HFF-Myc (cell line): ENCODE results near the gene RAD51B.

Experiments
- DNase-seq: peaks from one replicate; pipeline ENCODE4 v3.0.0-alpha.2; 2011; ENCODE audit warnings: low read depth; ENCODE audit errors: extremely low read depth
- H3K4me3 ChIP-seq: replicated peaks from 2 replicates; pipeline ENCODE4 v1.5.1; 2011; ENCODE audit warnings: low read depth, mild to moderate bottlenecking, control low read depth, low read length
- TF ChIP-seq, protein P1 (sequence below): IDR thresholded peaks from 2 replicates; pipeline ENCODE4 v1.5.1; 2012; ENCODE audit warnings: mild to moderate bottlenecking, low read depth, low read length, control low read depth; ENCODE audit errors: missing control alignments

Gene RAD51B

DNA sequence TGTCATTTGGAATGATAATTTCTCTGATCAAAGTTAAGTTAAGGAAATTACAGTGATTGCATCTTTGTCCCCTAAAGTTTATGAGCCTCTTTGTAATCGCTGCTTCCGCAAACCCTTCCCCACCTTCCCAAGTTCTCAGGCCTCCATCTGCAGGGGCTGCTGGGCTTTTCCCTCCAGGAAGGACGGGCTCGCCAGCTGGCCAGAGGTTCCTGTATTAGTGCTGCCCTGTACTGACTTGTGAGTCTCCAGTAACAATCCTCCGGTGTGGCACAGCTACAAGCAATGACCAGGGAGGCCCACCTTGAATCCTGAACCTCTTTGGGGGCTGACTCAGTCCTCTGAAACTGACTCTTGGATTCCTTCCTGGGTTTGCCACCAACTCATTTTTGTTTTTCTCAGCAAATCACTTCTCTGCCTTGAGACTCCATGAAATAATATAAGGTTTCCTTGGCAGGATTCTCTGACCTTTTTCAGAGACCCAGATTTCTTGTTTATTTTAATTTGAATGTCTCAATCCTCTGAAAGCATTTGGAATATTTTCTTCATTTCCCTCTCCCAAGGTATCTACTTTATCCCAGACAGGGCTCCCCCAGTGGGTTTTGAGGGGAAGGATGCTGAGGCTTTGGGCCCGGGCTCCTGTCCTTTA lies 574.7 kb downstream of the RAD51B start:
- no peak for DNase-seq
- TF ChIP-seq, protein P1, sequence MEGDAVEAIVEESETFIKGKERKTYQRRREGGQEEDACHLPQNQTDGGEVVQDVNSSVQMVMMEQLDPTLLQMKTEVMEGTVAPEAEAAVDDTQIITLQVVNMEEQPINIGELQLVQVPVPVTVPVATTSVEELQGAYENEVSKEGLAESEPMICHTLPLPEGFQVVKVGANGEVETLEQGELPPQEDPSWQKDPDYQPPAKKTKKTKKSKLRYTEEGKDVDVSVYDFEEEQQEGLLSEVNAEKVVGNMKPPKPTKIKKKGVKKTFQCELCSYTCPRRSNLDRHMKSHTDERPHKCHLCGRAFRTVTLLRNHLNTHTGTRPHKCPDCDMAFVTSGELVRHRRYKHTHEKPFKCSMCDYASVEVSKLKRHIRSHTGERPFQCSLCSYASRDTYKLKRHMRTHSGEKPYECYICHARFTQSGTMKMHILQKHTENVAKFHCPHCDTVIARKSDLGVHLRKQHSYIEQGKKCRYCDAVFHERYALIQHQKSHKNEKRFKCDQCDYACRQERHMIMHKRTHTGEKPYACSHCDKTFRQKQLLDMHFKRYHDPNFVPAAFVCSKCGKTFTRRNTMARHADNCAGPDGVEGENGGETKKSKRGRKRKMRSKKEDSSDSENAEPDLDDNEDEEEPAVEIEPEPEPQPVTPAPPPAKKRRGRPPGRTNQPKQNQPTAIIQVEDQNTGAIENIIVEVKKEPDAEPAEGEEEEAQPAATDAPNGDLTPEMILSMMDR: no peak
- H3K4me3 ChIP-seq: no peak overlapping the region

DNA sequence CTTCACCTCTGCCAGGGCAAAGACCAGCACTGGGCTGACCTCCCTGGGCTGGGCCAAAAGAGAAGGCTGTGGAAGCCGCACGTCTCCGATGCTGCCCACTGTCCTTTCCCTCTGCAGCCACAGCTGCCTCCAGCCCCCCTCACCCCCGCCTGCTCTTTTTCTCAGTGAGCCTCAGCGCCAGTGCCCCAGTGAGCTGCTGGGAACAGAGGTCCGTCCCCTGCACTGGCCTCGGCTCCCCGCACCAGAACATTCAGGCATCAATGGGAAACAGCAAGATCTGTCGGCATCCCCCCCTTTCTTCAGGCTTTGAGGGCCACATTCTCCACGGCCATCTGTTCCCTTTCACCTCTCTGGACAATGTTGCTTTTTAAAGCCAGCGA lies 575.2 kb downstream of the RAD51B start:
- H3K4me3 ChIP-seq: no peak overlapping the region
- DNase-seq: no peak
- TF ChIP-seq, protein P1: no peak

DNA sequence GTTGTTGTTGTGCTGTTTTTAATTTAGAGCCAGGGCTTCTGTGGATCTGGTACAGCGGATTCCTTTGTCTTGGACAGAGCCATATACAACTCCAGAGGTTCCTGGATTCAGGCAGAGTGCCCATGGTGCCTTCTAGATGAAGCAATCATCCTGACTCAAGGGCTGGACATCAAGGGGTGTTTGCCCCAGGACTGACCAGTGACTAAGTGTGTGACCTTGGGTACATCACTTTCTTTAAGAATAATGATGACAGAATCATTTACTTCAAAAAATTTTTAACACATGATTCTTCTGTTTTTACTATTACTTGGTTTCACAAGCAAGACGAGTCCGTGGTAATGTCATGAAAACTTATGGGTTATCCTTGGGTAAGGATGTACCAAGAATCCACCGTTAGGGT lies 576.0 kb downstream of the RAD51B start:
- DNase-seq: no peak
- TF ChIP-seq, protein P1: no peak
- no peak overlapping the region for H3K4me3 ChIP-seq

DNA sequence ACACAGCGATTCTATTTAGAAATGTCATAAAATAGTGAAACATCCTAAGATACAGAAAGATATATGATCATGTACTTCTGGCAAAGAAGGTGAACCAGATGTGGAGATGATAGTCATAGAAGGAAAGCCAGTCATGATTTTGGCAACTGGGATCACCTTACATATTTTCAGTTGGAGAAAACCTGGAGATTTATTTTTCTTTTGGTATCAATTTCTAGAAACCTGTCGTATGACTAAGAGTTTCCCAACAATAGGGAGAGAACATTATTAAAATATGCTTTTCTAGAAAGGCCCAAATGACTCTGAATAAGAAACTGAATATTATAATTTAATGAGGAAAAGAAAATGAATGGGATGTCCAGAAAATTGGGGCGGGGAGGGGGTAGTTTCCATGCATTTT lies 576.9 kb downstream of the RAD51B start:
- DNase-seq: no peak
- no peak overlapping the region for H3K4me3 ChIP-seq
- TF ChIP-seq, protein P1: no peak

DNA sequence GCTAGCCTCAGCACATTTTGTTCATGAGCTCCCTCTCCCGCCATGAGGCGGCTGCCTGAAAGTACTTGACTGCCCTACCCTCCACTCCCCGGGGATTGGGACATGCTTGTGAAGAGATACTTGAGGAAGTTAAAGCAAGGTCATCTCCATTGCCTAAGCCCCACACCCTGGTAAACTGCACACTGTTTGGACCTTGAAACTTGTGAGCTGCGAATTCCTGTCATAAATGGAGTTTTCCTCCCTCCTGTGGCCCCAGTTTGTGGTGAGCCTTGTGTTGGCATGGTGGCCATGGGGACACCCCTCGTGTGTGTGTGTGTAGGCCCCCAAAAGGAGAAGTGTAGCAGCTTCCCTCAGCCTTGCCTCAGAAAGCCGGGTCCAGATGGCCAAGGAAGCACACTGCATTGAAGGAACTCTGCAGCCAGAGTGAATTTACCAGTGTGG lies 577.8 kb downstream of the RAD51B start:
- TF ChIP-seq, protein P1: no peak
- no peak overlapping the region for H3K4me3 ChIP-seq
- DNase-seq: no peak

DNA sequence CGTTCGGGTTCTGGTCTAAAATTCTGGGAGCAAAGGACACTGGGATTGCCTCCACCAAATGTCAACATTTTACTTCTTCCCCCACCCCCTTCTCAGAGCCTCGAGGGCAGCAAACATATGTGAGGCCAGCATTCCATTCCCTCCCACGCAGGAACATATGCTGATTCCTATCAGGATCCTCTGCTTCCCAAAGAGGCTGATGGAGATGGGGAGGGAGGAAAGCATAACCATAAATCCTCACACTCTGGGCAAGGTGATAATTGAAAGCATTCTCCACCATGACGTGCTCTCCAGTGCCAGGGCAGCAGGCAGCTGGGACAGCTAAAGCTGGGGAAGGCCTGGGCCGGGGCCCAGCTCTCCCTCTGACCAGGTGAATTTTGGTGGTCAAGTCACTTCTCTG lies 578.2 kb downstream of the RAD51B start:
- peak; percentile 90 for DNase-seq
- TF ChIP-seq, protein P1: no peak
- no peak overlapping the region for H3K4me3 ChIP-seq

DNA sequence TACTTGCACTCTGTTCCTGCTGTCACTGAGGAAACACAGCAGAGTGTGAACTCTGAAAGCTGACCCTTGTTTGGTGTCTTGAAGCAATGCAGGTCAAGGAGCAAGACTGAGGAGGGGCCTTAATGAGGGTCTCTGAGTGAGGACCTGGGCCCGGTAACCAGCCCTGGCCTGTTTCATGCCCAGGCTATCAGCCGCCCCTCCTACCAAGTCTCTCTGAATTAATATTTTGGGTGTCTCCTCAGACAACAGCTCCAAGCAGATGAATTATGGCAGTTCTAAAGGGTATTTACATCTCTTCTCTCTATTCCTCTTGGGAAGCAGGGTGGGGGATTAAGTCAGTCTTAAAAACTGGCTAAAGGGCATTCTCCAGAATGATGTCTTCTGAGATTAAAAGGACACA lies 578.8 kb downstream of the RAD51B start:
- no peak for DNase-seq
- TF ChIP-seq, protein P1: no peak
- no peak overlapping the region for H3K4me3 ChIP-seq
